ENCODE measurements around the gene TRIM8.
A peak's percentile ranks its signal among the peaks of the same experiment; 100 is the strongest.
"Not testable (repeated sequence)": the region's sequence is repeated elsewhere in the genome, so short reads cannot be mapped to it uniquely, and the experiment has no call there.

The TRIM8 gene

GRCh38 chr10:102651455-102652169, 7.3 kb downstream of the TRIM8 start:
- no peak for DNase-seq

GRCh38 chr10:102652170-102652916, 8.1 kb downstream of the TRIM8 start:
- no peak for DNase-seq

GRCh38 chr10:102653060-102653459, 8.8 kb downstream of the TRIM8 start:
- DNase-seq = no peak

GRCh38 chr10:102654566-102654965, 10.3 kb downstream of the TRIM8 start:
- DNase-seq = no peak

GRCh38 chr10:102654969-102655368, 10.7 kb downstream of the TRIM8 start:
- DNase-seq = no peak

- no peak for DNase-seq
Observed at GRCh38 chr10:102656026-102656425, 11.7 kb downstream of the TRIM8 start.

- no peak for DNase-seq
Observed at GRCh38 chr10:102656791-102657371, 12.6 kb downstream of the TRIM8 start.

- no peak for DNase-seq
Observed at GRCh38 chr10:102657451-102657850, 13.2 kb downstream of the TRIM8 start.

- DNase-seq = no peak
Observed at GRCh38 chr10:102657984-102658724, 13.9 kb downstream of the TRIM8 start.

- no peak for DNase-seq
Observed at GRCh38 chr10:102658802-102659201, 14.5 kb downstream of the TRIM8 start.

GRCh38 chr10:102660888-102661657, 16.8 kb downstream of the TRIM8 start:
- peak; percentile 58 for DNase-seq

- no peak for DNase-seq
Observed at GRCh38 chr10:102661658-102662028, 17.4 kb downstream of the TRIM8 start.

GRCh38 chr10:102665904-102666509, 21.7 kb downstream of the TRIM8 start:
- no peak for DNase-seq

GRCh38 chr10:102667411-102667810, 23.1 kb downstream of the TRIM8 start:
- DNase-seq = not testable (repeated sequence)

- no peak for DNase-seq
Observed at GRCh38 chr10:102668326-102669107, 24.2 kb downstream of the TRIM8 start.

GRCh38 chr10:102669206-102670064, 25.2 kb downstream of the TRIM8 start:
- no peak for DNase-seq

- no peak for DNase-seq
Observed at GRCh38 chr10:102670065-102670670, 25.9 kb downstream of the TRIM8 start.

- no peak for DNase-seq
Observed at GRCh38 chr10:102670871-102671434, 26.7 kb downstream of the TRIM8 start.

GRCh38 chr10:102673236-102673818, 29.0 kb downstream of the TRIM8 start:
- DNase-seq = no peak
